ENCODE data around the gene USP22.

DNA sequence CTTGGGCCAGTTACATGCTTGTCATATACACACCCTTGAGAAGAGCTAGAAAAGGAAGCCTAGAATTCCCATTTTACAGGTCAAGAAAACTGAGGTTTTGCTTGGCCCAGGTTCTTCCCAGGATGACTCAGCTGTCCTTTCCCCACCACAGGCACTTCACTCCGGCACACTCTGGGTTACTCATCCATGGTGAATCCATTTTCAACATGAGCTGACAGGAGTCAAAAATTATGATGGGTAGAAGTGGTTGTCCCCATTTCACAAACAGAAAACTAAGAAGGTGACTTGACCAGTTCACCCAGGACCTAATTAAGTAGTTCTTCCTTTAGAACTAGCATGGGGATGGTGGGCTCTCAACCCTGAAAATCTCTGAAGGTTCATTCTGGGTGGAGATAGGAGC is 67.2 kb downstream of the USP22 start:
- no peak for TF ChIP-seq CTCF (IDR thresholded peaks at IDR 0.05)
- no peak for TF ChIP-seq POLR2A (IDR thresholded peaks at IDR 0.05)
